GM21717 (cell line): ENCODE data around the gene POFUT1.
"Not testable (repeated sequence)": the region's sequence is repeated elsewhere in the genome, so short reads cannot be mapped to it uniquely, and the experiment has no call there.

Source experiments
- ATAC-seq: cut with Tn5 transposase; IDR thresholded peaks from one replicate; pipeline ENCODE4 v1.9.1; 2021; ENCODE audit warnings: mild to moderate bottlenecking, moderate library complexity; ENCODE audit not compliant: unreplicated experiment

Gene POFUT1

GRCh38 chr20:32207626-32208498, at the start of gene POFUT1, which contains the start of gene PLAGL2:
TSS of gene POFUT1 (plus strand) at chr20:32207880. CDS start at chr20:32207942, 62 bp downstream.
TSS of gene PLAGL2 (minus strand) at chr20:32207743. CDS start at chr20:32202178, 5,565 bp downstream.
- ATAC-seq: peak; percentile 74

DNA sequence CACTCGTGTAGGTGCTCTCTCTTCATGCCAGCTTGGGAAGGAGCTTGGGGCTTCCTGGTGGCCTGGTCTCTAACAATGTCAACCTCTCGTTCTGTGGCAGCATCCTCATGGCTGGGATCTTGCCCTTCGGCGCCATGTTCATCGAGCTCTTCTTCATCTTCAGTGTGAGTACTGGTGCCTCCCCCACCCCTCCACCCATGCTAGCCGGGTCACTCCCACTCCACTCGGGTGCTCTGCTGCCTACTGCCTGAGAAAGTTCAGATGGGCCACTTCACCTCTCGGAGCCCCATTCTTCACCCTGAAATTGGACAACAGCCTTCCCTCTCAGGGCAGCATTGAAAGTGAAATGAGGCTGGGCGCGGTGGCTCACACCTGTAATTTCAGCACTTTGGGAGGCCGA, 49.3 kb upstream of the POFUT1 start:
- no peak for ATAC-seq

DNA sequence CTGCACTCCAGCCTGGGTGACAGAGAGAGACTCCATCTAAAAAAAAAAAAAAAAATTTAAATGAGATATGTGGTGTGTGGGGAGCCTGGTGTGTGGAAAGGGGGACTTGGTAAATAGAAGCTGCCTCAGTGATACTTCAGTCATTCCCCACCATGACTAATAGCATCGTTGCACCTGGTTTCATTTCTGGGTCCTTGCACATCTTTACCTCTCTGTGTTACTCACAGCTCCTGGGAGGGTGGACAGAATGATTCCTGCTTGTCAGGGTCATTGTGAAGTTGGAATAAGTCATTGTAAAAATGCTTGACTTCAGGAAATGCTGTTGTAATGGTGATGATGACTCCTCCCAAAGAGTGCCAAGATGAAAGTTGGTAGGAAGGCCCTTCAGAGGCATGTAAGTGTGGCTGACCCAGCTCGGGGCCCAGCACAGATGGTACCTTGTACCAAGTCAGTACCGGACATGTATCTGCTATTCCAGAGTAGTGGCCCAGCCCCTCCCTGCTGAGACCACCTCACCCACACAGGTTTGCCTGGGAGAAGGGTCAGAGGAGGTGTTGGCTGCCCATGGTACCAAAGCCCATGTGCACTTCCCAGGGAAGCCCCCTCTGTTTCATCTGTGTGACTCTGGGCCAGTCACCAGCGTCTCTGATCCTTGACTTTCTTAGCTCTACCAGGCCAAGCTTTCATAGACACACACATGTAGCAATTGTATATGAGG, 48.6 kb upstream of the POFUT1 start:
- ATAC-seq: no peak

GRCh38 chr20:32159766-32160221, 47.9 kb upstream of the POFUT1 start:
- ATAC-seq: no peak

GRCh38 chr20:32160341-32160740, 47.3 kb upstream of the POFUT1 start:
- ATAC-seq: no peak

- no peak for ATAC-seq
Measured at GRCh38 chr20:32162351-32162750, 45.3 kb upstream of the POFUT1 start.

- no peak for ATAC-seq
Measured at GRCh38 chr20:32163951-32164350, 43.7 kb upstream of the POFUT1 start.

GRCh38 chr20:32164984-32165735, 42.5 kb upstream of the POFUT1 start:
- no peak for ATAC-seq

GRCh38 chr20:32165836-32166545, 41.7 kb upstream of the POFUT1 start:
- ATAC-seq: no peak

GRCh38 chr20:32167552-32167951, 40.1 kb upstream of the POFUT1 start:
- ATAC-seq: no peak

DNA sequence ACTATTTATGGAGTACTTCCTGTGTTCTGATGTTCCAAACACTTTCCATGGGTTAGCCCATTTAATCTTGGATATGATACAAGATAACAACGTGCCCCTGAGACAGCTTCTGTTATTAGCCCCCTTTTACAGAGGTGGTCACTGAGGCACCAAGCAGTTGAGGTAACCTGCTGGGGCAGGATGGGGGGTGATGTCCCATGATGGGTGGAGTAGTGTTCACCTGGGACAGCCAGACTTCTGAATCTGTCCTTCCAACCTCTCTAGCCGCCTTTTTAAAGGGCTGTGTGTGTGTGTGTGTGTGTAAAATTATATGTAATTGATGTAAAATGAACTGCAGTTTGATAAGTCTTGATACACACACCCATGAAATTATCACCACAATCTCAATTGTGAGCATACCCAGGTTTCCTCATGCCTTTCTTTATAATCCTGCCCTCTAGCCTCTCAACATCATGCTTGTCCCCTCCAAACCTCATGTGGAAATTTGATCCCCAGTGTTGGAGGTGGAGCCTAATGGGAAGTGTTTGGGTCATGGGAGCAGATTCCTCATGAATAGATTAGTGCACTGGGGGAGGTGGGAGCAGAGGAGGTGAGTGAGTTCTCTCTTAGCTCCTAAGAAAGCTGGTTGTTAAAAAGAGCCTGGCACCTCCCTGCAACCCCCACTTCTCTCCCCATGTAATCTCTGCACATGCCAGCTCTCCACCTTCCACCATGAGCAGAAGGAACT, 39.3 kb upstream of the POFUT1 start:
- no peak for ATAC-seq

DNA sequence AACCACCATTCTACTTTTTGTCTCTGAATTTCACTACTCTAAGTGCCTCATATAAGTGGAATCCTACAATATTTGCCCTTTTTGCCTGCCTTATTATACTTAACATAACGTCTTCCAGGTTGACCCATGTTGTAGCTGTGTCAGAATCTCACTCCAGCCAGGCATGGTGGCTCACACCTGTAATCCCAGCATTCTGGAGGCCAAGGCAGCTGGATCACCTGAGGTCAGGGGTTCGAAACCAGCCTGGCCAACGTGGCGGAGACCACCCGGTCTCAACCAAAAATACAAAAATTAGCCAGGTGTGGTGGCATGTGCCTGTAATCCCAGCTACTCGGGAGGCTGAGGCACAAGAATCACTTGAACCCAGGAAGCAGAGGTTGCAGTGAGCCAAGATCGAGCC, 30.0 kb upstream of the POFUT1 start:
- not testable (repeated sequence) for ATAC-seq

GRCh38 chr20:32179515-32179914, 28.2 kb upstream of the POFUT1 start:
- ATAC-seq: no peak

- no peak for ATAC-seq
Measured at GRCh38 chr20:32179934-32180333, 27.7 kb upstream of the POFUT1 start.

- no peak for ATAC-seq
Measured at GRCh38 chr20:32181606-32182005, 26.1 kb upstream of the POFUT1 start.

GRCh38 chr20:32183947-32184635, 23.6 kb upstream of the POFUT1 start:
- no peak for ATAC-seq

DNA sequence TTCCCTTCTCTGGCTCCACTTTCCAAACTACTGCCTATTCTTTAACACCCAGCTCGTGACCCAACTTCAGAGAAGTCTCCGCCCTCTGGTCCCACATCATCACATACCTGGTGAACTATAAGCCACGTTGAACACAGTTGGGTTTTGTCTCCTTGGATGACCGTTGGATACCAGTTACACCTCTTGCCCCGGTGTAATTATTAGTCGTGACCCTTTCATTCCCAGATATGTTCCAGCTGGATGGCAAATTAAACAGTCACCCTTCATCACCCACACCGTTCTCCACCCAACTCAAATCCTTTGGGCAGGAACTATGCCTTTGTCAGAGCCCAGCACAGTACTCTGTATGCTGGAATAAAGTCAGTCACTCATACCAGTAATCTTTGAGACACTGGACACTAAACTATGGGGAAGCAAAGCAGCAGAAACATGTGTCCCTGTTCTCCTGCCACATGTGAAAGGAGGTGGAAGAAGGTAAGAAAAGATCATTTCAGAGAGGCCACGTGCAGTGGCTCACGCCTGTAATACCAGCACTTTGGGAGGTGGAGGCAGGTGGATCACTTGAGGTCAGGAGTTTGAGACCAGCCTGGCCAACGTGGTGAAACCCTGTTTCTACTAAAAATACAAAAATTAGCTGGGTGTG, 22.6 kb upstream of the POFUT1 start:
- ATAC-seq: no peak

- ATAC-seq: no peak
Measured at GRCh38 chr20:32186506-32186905, 21.2 kb upstream of the POFUT1 start.
